ENCODE results near the gene CLCN7. TPM values are rescaled to one million over a fixed set of nuclear protein-coding genes. Genes with fewer than 3 reads are reported as not detected.

CLCN7 gene
- polyA plus RNA-seq, 3 donors from 2014 or later = 19.8 to 44.8 (median 21.5) TPM

DNA sequence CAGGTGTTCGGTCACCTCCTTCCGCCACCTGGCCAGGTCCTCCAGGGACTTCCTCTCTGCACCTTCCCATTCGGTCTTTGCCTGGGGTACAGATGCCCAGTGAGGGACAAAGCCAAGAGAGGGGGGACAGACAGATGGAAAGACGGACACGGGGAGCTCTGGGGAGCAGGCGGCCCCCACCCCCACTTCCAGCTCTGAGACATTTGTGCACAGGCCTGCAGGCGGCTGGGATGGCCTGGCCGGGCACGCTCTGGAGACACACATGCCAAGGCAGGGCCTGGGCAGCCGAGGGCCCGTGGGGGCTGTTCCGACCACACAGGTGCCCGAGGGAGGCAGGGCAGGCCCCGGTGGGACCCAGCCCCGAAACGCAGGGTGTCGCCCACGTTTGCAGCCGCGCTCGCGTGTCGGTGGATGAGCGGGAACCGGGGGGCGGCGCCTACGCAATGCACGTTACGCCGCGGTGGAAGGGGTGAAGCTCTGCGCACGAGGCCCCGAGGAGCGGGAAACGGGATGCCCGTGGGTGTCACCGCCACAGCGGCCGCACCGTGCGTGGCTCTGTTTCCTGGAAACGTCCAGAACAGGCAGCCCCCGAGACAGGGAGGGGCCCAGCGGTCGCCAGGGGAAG is 38.0 kb downstream of the CLCN7 start:
- H3K9me3 Mint-ChIP-seq = no peaks in the 10 kb centered on the region
- no peak overlapping the region for H3K4me3 Mint-ChIP-seq
- H3K27ac Mint-ChIP-seq = no peak overlapping the region
- no peaks in the 10 kb centered on the region for H3K36me3 Mint-ChIP-seq
- H3K4me1 Mint-ChIP-seq = peaks cover 0 to 2% of the 10 kb centered on the region in 2 donors
- no peak for DNase-seq
- peaks cover 0 to 2% (median 0%) of the 10 kb centered on the region in 3 donors for H3K27me3 Mint-ChIP-seq (ENCODE audit: low read depth in 3 of 3)

DNA sequence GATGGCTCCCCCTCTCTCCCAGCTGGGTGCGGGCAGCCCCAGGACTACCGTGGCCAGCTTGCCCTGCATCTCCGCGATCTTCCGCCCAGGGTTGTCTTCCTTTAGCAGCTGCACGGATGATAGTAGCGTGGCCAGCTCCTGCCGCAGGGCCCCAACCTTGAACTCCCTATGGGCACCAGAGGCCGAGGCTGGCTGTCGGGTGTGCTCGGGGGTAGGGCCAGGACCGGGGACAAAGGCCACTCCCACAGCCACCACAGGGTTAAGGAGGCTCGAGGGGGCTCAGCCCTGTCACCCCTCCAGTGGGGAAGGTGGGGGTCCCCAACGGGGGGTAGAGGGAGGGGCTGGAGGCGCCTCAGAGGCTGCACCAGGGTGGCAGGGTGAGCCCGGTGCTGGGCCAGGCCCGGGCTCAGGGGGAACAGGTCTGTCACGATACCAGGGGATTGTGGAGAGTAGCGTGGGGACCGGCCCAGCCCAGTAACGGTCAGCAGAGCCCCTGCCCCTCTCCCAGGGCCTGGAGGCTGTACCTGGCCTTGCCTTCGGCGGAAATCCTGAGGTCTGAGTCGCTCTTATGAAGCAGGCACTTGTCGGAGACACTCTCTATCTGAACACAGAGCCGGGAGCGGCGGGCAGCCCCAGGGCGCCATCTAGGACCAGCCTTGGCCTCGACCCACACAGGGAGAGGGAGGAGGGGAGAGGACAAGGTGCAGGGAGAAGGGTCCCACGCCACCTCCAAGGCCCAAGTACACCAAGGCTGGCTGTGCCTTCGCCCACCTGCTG is 38.7 kb downstream of the CLCN7 start:
- Mint-ChIP-seq H3K4me3 (no peak overlapping the region), H3K4me1 (peaks cover 0 to 2% of the 10 kb centered on the region in 2 donors), H3K27me3 (ENCODE audit: low read depth in 3 of 3) (peaks cover 0 to 2% (median 0%) of the 10 kb centered on the region in 3 donors), H3K9me3 (no peaks in the 10 kb centered on the region), H3K27ac (no peak overlapping the region), H3K36me3 (no peaks in the 10 kb centered on the region)
- DNase-seq = no peak

DNA sequence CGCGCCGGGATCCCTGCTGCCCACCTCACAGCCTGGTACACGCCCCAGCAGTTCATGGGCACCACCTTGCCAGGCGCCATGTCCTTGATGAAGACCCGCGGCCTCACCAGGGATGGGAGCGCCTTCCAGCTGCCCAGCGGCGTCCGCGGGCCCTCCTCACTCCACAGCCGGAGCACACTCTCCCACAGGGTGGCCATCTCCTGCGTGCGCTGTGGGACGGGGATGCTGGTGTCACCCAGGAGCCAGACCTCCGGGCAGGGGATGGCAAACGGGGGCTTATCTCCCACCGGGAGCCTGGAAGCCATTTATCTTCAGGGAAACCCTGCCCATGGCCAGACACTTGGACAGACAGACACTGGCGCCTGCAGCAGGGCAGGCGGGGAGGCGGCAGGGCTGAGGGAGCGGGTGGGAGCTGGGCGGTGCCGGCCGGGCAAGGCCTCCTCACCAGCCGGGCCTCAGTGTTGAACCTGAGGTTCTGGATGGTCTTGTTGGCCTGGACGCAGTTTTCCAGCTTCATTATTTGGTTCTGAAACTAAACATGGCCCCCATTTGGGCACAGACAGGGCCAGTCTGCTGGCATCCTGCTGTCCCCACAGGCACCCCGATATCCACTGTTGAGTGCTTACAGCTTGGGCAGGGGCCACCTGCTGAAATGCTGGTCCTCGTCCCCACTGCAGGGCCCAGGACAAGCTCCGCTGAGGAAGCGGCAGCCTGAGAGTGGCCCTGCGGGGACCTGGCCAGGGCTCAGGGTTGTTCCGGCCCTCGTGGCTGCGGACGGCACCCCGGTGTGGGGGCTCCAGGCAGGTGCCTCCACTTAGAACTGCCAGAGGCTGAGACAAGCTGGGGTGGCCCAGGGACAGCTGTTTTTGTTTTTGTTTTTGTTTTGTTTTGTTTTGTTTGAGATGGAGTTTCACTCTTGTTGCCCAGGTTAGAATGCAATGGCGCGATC is 39.9 kb downstream of the CLCN7 start:
- H3K27me3 Mint-ChIP-seq (ENCODE audit: low read depth in 3 of 3) = peaks cover 0 to 2% (median 0%) of the 10 kb centered on the region in 3 donors
- no peak overlapping the region for H3K4me3 Mint-ChIP-seq
- peaks cover 0 to 2% of the 10 kb centered on the region in 2 donors for H3K4me1 Mint-ChIP-seq
- DNase-seq = no peak
- H3K9me3 Mint-ChIP-seq = no peaks in the 10 kb centered on the region
- H3K27ac Mint-ChIP-seq = no peak overlapping the region
- H3K36me3 Mint-ChIP-seq = no peaks in the 10 kb centered on the region

DNA sequence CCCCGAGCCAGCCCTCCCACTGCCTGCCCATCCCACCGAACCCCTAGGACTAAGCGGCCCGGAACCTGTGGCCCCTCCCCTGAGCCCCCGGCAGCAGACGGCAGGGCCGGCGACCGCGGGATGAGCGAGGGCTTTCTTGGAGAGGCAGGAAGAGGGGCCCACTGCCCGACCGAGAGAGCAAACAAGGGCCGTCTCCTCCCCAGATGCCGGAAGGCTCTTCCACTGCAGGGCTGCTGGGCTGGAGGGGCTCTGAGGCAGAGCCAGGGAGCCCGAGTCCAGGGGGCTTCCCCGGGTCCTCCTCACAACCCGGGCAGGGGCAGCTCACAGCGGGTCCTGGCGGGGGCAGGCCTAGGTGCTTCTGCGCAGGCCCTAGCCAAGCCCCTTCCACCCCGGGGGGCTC is 41.1 kb downstream of the CLCN7 start:
- DNase-seq = no peak
- Mint-ChIP-seq H3K27ac (no peak overlapping the region), H3K9me3 (no peaks in the 10 kb centered on the region), H3K27me3 (ENCODE audit: low read depth in 3 of 3) (peaks cover 0 to 2% (median 0%) of the 10 kb centered on the region in 3 donors), H3K4me3 (no peak overlapping the region), H3K4me1 (peaks cover 0 to 2% of the 10 kb centered on the region in 2 donors), H3K36me3 (no peaks in the 10 kb centered on the region)

DNA sequence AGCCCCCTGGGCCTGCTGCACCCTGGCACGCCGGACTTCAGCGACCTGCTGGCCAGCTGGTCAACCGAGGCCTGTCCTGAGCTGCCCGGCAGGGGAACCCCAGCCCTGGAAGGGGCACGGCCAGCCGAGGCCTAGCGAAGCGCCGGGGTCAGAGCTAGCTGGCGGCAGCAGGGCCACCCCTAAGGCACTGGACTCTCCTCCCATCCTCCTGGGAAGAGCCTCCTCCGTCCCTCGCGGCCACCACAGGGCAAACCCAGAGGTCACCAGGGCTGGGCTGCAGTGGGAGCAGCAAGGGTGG is 41.6 kb downstream of the CLCN7 start:
- Mint-ChIP-seq H3K27me3 (ENCODE audit: low read depth in 3 of 3) (peaks cover 0 to 2% (median 0%) of the 10 kb centered on the region in 3 donors), H3K27ac (no peak overlapping the region), H3K36me3 (no peaks in the 10 kb centered on the region), H3K9me3 (no peaks in the 10 kb centered on the region), H3K4me3 (no peak overlapping the region), H3K4me1 (peaks cover 0 to 2% of the 10 kb centered on the region in 2 donors)
- DNase-seq = no peak

DNA sequence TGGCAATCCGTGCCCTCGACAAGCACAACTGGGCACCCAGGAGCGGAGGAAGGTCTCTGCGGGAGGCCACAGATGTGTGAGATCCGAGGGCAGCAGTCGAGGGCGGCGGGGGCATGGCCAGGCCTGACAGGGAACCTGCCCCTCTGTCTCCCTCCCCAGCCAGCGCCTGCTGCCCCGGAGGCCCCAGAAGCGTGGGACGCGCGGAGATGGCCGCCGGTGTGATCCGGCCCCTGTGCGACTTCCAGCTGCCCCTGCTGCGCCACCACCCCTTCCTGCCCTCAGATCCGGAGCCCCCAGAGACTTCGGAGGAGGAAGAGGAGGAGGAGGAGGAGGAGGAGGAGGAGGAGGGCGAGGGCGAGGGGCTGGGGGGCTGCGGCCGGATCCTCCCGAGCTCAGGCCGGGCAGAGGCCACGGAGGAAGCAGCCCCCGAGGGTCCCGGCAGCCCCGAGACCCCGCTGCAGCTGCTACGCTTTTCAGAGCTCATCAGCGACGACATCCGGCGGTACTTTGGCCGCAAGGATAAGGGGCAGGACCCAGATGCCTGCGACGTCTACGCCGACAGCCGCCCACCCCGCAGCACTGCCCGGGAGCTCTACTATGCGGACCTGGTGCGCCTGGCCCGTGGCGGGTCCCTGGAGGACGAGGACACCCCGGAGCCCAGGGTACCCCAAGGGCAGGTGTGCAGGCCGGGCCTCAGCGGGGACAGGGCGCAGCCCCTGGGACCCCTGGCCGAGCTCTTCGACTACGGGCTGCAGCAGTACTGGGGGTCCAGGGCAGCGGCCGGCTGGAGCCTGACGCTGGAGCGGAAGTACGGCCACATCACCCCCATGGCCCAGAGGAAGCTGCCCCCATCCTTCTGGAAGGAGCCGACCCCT is 42.2 kb downstream of the CLCN7 start:
- H3K36me3 Mint-ChIP-seq = no peaks in the 10 kb centered on the region
- peak in 1 of 3 donors; percentile 12 for DNase-seq
- peak overlapping the region in 3 of 6 donors; percentile 23 to 85 (median 39) for H3K27ac Mint-ChIP-seq
- H3K9me3 Mint-ChIP-seq = no peaks in the 10 kb centered on the region
- H3K4me1 Mint-ChIP-seq = peaks cover 0 to 2% of the 10 kb centered on the region in 2 donors
- H3K27me3 Mint-ChIP-seq (ENCODE audit: low read depth in 3 of 3) = peaks cover 0 to 2% (median 0%) of the 10 kb centered on the region in 3 donors
- peak overlapping the region in 3 of 5 donors; percentile 50 to 76 (median 58) for H3K4me3 Mint-ChIP-seq

DNA sequence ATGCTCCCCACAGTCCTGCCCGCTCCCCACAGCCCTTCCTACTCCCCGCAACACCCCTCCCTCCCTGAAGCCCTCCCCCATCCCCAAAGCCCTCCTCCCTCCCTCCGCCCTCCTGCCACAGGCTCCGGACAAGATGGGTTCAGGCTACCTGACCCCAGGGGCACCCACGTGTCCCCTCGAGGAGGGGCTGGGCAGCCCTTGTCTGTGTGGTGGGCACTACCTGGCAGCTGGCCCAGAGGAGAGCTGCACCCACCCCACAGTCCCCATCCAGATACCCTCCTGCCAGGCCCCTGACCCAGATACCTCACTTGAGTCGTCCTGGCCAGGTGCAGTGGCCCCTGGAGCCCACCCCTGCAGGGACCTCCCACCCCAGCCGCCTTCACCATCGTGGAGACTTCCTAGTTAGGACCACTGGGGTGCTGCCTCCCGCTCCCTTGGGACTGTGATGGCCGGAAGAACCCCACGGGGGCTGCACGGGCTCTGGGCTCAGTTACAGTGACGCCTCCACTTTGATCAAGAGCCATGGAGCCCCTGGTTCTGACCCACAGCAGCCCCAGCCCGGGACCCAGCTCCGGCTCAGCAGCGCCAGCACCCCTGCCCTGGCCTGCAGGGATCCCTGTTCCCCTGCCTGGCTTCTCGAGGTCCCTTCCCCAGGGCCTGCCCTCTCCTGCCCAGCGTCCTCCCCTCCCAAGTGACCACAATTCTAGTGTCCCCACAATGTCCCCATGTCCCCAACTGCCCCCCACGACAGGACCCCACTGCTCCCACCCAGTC is 43.1 kb downstream of the CLCN7 start:
- Mint-ChIP-seq H3K9me3 (no peaks in the 10 kb centered on the region), H3K27me3 (ENCODE audit: low read depth in 3 of 3) (peaks cover 0 to 2% (median 0%) of the 10 kb centered on the region in 3 donors), H3K27ac (peak overlapping the region in 3 of 6 donors; percentile 23 to 85 (median 39)), H3K4me1 (peaks cover 0 to 2% of the 10 kb centered on the region in 2 donors), H3K4me3 (peak overlapping the region in 3 of 5 donors; percentile 44 to 76 (median 60)), H3K36me3 (no peaks in the 10 kb centered on the region)
- no peak for DNase-seq

DNA sequence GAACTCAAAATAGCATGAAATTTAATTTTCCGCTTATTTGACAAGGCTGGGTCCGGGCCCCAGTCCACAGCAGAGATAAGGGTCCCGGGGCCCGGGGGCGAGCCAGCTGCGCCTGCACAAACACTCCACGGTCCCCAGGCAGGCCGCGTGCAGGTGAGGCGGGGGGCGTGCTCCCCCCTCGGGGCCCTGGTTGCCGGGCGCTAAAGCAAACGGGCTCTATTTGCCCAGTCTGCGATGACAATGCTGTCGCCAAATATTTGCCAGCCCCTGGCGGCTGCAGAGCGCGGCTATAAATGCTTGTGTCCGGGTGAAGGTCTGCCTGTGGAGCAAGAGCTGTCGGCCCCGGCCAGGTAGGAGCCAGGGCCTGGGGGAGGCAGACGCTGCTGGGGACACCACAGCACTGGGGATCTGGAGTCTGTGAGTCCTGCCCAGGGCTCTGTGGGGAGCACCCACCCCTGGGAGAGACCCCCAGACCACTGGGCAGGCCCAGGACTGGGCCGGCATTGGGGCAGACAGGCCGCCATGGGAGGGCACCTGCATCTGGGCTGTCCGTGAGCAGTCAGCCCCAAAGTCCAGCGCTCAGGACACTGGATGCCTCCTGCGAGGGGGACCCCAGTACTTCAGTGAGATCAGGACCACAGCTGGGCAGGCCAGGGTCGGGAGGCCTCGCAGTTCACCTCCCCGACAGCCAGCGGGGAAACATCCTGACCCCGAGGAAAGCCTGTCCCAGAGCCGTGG is 43.9 kb downstream of the CLCN7 start, which contains the start of gene PERCC1:
TSS of gene PERCC1 (plus strand) at position 320 of the 738 bp plus-strand sequence. CDS start 1,516 bp downstream, outside the sequence.
- Mint-ChIP-seq H3K4me1 (peaks cover 0 to 2% of the 10 kb centered on the region in 2 donors), H3K27me3 (ENCODE audit: low read depth in 3 of 3) (peaks cover 0 to 2% (median 0%) of the 10 kb centered on the region in 3 donors), H3K4me3 (peak within 1 kb of the TSS in 3 of 5 donors; percentile 44 to 76 (median 60)), H3K9me3 (no peaks in the 10 kb centered on the region), H3K27ac (peak within 1 kb of the TSS in 1 of 6 donors; percentile 34), H3K36me3 (no peaks in the 10 kb centered on the region)
- DNase-seq = no peak

DNA sequence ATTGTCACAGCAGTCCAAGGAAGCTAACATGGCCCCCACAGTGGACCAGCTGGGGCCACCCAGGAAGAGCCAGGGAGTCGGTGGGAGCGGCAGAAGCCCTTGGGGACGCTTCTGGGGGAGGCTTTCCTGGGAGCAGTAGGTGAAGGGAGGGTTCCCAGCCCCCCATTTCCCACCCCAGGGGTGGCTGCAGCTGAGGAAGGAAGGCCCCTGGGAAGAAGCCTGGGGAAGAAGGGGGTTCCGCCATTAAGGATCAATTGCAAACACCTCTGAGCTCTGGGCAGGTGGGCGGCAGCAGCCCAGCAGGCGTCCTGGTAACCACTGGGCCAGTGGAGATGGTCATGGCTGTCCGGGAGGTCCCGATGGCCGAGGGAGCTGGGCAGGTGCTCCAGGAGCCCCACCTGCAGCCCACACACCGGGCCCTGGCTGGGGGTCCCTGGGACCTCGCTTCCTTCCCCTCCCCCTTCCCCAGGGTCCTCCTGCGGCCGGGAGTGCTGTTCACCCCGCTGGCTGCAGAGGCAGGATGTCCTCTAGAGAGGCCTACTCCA is 44.5 kb downstream of the CLCN7 start:
- no peaks in the 10 kb centered on the region for H3K9me3 Mint-ChIP-seq
- H3K27ac Mint-ChIP-seq = no peak overlapping the region
- H3K4me1 Mint-ChIP-seq = peaks cover 0 to 2% of the 10 kb centered on the region in 2 donors
- no peak overlapping the region for H3K4me3 Mint-ChIP-seq
- no peaks in the 10 kb centered on the region for H3K27me3 Mint-ChIP-seq (ENCODE audit: low read depth in 3 of 3)
- DNase-seq = no peak
- H3K36me3 Mint-ChIP-seq = no peaks in the 10 kb centered on the region

DNA sequence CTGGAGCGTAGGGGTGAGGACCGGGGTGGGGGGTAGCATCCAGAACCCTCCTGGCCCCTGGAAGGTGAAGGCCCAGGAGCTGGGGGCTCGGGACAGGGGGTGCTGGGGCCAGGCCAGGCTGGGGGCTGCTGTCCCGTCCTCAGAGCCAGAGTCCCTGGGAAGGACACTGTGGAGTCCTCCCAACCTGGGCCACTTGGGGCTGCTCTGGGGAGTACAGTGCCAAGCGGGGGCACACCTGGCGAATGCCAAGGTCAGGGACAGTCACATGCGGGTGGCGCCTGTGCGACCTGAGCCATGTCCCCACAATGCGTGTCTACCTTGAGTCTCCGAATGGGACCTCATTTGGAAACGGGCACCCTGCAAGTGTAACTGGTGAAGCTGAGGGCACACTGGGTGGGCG is 45.2 kb downstream of the CLCN7 start:
- H3K27ac Mint-ChIP-seq = no peak overlapping the region

DNA sequence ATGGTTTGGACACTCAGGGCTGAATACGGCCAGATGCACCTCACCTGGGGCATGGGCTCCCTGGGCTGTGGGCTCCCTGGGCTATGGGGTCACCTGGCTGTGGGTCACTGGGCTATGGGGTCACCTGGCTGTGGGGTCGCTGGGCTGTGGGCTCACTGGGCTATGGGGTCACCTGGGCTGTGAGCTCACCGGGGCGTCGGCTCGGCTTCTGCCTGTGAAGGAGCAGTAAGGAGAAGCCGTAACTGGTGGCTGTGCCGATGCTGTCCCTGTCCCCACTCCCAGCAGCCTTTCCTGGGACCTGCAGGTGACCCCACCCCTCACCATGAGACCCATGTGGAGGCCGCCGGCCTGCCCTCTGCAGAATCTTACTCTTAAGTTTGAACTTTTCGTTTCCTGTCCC is 45.8 kb downstream of the CLCN7 start:
- no peaks in the 10 kb centered on the region for H3K9me3 Mint-ChIP-seq
- no peaks in the 10 kb centered on the region for H3K36me3 Mint-ChIP-seq
- no peak for DNase-seq
- no peak overlapping the region for H3K27ac Mint-ChIP-seq
- H3K27me3 Mint-ChIP-seq (ENCODE audit: low read depth in 3 of 3) = no peaks in the 10 kb centered on the region
- peaks cover 0 to 2% of the 10 kb centered on the region in 2 donors for H3K4me1 Mint-ChIP-seq
- H3K4me3 Mint-ChIP-seq = no peak overlapping the region

More for the DNA sequence above, 45.2 kb downstream of the CLCN7 start:
- DNase-seq = no peak
- Mint-ChIP-seq H3K36me3 (no peaks in the 10 kb centered on the region), H3K9me3 (no peaks in the 10 kb centered on the region), H3K4me3 (no peak overlapping the region), H3K27me3 (ENCODE audit: low read depth in 3 of 3) (no peaks in the 10 kb centered on the region), H3K4me1 (peaks cover 0 to 2% of the 10 kb centered on the region in 2 donors)
